Fibroblast of pulmonary artery (primary cell): ENCODE data around the gene KCNMA1.

ENCODE experiments used
- DNase-seq: peaks from one replicate; pipeline ENCODE4 v3.0.0-alpha.2; 2010; ENCODE audit warnings: low read depth
- H3K4me3 ChIP-seq: replicated peaks from 2 replicates; pipeline ENCODE4 v1.5.1; 2011; ENCODE audit warnings: low read depth, mild to moderate bottlenecking, control low read depth, low read length, moderate library complexity
- TF ChIP-seq, protein P1 (sequence below): IDR thresholded peaks from 2 replicates; pipeline ENCODE4 v1.5.1; 2011; ENCODE audit warnings: mild to moderate bottlenecking, control low read depth, low read length, inconsistent platforms; ENCODE audit errors: missing control alignments

Gene KCNMA1

DNA sequence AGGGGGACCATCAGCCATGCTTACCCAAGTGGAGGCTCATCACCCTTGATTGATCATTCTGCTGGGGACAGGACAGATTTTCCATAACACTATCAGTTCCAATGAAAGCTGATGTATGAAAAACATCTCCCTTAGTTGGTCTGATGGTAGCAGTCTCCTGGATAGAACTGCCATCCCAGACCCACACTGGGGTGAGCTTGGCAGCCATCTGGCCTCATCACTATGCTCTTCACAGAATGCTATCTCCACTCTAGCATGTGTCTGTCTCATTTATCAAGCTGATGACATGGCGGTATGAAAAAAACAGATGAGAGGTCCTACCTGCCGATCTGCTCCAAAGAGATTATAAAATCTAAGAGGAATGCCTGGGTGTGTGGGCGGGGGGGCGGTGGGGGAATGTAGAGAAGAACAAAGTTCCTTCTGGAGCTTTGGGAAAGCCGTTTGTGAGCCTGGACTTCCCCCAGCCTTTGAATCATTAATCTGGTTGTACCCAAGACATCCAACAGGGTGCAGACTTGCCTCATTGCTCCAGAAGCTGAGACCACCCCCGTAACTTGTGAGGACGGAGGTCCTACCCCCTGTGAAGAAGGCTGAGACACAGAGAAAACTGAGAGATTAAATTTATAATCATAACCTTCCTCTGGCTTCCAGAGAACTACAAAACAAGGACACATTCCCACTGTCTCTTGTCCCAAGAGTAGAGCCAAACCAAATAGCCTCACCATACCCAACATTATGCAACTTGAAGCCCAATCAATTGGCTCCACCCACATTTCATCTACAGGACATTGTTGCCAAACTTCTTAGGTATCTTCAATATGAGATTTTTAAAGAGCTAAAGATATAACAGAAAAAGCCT lies 340.8 kb downstream of the KCNMA1 start:
- TF ChIP-seq, protein P1, sequence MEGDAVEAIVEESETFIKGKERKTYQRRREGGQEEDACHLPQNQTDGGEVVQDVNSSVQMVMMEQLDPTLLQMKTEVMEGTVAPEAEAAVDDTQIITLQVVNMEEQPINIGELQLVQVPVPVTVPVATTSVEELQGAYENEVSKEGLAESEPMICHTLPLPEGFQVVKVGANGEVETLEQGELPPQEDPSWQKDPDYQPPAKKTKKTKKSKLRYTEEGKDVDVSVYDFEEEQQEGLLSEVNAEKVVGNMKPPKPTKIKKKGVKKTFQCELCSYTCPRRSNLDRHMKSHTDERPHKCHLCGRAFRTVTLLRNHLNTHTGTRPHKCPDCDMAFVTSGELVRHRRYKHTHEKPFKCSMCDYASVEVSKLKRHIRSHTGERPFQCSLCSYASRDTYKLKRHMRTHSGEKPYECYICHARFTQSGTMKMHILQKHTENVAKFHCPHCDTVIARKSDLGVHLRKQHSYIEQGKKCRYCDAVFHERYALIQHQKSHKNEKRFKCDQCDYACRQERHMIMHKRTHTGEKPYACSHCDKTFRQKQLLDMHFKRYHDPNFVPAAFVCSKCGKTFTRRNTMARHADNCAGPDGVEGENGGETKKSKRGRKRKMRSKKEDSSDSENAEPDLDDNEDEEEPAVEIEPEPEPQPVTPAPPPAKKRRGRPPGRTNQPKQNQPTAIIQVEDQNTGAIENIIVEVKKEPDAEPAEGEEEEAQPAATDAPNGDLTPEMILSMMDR, result no peak
- H3K4me3 ChIP-seq, result no peak overlapping the region
- no peak for DNase-seq

DNA sequence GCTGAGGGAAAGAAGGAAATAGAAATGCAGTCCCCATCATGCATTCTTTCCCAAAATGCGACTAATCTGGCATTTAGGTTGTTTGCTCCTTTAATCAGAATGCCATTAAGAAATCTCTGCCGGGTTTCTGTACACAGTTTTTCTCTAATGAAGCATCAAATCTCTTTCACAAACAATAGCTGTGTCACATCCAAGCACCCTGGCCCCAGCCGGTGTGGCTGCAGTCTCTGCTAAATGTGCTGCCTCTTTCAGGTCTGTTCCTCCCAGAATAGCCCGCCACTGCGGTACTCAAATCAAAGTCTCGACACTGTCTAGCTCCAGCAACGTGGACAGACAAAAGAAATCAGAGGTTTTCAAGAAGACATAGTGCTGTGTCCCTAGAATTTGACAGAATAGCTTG lies 343.8 kb downstream of the KCNMA1 start:
- no peak for DNase-seq
- TF ChIP-seq, protein P1, result no peak
- no peak overlapping the region for H3K4me3 ChIP-seq

DNA sequence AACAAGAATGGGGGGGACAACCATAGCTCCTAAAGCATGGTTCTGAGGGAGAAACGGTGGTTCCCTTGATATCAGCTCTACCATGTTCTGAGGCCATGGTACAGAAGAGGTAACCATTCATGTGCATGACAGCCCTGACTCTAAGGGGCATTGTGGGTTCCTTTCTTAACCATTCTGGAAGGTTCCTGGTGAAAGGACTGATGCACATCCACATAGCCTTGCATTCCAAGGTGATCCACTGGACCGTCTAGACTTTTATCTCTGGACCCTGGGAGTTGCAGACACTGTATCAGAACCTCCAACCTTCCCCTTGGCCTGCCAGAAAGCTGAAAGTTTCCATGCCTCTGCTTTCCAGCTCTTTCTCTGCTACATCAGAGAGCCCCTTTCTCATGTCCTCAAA lies 344.3 kb downstream of the KCNMA1 start:
- no peak overlapping the region for H3K4me3 ChIP-seq
- DNase-seq, result no peak
- TF ChIP-seq, protein P1, result no peak

DNA sequence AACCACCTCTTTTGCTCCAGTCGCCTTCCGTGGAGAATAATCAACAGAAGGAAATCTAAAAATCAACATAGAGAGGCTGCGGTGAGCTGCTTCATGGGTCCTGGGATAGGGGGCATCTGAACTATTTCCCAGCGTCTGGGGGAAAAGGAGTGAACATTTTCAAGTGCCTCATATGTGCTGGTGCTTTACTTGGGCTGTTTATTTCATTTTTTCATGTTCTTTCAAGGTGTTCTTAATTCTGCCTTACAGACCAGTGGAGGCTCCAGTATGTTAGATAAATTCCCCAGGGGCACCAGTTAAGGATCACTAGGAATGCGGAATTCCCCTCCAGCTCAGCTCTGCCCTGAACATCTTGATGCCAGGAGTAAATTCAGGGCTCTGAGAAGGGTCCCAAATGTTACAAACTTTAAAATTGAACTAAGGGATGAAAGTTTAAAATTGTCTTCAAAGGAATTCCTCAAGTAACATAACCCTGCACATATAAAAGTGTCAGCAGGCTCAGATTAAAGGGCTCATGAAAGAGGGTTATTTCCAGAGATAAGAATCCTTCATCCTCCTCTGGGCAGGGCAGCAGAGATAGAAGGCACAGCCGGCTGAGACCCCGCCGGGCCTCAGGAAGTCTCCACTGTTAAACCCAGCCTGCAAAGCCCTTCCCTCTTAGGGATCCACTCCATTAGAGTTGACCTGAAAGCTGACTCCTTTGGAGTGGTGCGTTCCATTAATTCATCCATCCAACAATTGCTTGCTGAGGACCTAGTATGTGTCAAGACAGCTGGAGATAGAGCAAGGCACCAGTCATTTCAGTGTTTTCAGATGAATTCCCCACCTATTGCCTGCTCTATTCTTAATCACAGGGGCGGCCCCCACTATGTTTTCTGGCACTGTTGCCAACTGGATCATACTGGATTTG lies 345.8 kb downstream of the KCNMA1 start:
- H3K4me3 ChIP-seq, result no peak overlapping the region
- TF ChIP-seq, protein P1, result no peak
- DNase-seq, result no peak

DNA sequence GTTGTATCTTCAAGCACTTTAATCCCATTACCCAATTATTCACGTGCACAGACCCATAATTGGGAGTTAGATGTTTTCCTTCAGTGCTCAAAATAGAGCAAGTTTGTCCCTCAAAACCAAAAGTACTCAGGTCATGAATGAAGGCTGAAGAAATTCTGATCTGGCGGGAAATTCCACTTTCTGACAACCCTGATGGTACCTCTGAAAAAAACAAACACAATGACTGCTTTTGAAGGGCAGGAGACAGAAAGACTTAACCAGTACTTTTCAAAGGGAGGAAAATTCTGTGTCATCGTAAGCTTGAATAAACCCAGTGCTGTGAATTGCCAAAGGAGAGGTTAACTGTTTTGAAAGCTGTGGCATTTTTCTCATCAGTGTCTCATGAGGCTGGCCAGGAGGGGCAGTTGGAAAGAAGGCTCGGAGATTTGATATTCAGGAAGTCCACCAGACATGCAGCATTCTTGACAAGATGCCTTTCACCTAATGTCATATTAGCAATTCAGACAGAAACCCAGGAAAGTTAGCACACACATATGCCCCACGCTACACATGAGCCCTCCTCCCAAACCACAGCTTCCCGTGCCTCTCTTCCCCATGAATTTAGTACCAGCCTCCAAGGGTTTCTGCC lies 347.0 kb downstream of the KCNMA1 start:
- TF ChIP-seq, protein P1, result no peak
- no peak overlapping the region for H3K4me3 ChIP-seq
- peak; percentile 68 for DNase-seq

DNA sequence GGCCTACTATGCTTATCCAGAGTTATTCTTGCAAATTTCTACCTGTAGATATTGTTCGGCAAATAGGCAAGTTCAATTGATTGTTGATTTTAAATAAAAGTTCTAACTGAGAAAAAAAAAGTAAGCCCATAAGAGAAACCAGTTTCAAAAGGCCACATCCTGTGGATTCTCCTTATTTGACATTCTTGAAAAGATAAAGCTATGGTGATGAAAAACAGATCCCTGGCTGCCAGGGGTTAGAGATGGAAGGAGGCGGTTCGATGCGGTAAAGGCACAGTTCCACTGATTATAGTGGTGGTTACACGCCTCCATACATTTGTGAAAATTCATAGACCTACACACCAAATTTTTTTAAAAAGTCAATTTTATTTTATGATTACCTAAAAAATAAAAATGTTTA lies 347.8 kb downstream of the KCNMA1 start:
- peak; percentile 32 for DNase-seq
- no peak overlapping the region for H3K4me3 ChIP-seq
- TF ChIP-seq, protein P1, result no peak
